OCI-LY1 (cell line): ENCODE data around the gene FOXN1.

ENCODE experiments used
- CTCF ChIP-seq: fragments of 200-600 bp; sonication (generic), shearing (Covaris generic); IDR thresholded peaks from 2 replicates; pipeline ENCODE4 v1.5.1; 2017; ENCODE audit warnings: mild to moderate bottlenecking, antibody characterized with exemption, low read length, moderate library complexity, mixed read lengths
- EZH2 ChIP-seq: fragments of 200-600 bp; sonication (generic), shearing (Covaris generic); IDR thresholded peaks from 2 replicates; pipeline ENCODE4 v1.8.0; 2017; ENCODE audit warnings: borderline replicate concordance, mixed run types, mild to moderate bottlenecking, antibody characterized with exemption, low read length, moderate library complexity, mixed read lengths

GRCh38 chr17:28523186-28523585, 17.0 kb downstream of the FOXN1 start:
- TF ChIP-seq EZH2 (no peak), CTCF (no peak)
